NB4 (cell line): ENCODE measurements around the gene SYNDIG1.

Experiments used
- DNase-seq: peaks from one replicate; pipeline ENCODE4 v3.0.0; 2010; ENCODE audit warnings: low read depth
- H3K4me3 ChIP-seq: one replicate; pipeline ENCODE4 v1.5.1; 2011; ENCODE audit warnings: mild to moderate bottlenecking, low read depth, low read length, moderate library complexity
- CTCF ChIP-seq: IDR thresholded peaks from one replicate; pipeline ENCODE4 v1.5.1; 2012; ENCODE audit warnings: low read depth, low read length
- MYC ChIP-seq: IDR thresholded peaks from 2 replicates; pipeline ENCODE4 v1.6.1; 2011; ENCODE audit warnings: low read depth, low read length
- POLR2A ChIP-seq: IDR thresholded peaks from 2 replicates; pipeline ENCODE4 v1.6.1; 2011; ENCODE audit warnings: mild to moderate bottlenecking; ENCODE audit not compliant: insufficient read length; ENCODE audit errors: extremely low read depth
- TF ChIP-seq, protein P1 (sequence below): IDR thresholded peaks from 2 replicates; pipeline ENCODE4 v1.6.1; 2011; ENCODE audit warnings: low read depth, low read length

The SYNDIG1 gene

DNA sequence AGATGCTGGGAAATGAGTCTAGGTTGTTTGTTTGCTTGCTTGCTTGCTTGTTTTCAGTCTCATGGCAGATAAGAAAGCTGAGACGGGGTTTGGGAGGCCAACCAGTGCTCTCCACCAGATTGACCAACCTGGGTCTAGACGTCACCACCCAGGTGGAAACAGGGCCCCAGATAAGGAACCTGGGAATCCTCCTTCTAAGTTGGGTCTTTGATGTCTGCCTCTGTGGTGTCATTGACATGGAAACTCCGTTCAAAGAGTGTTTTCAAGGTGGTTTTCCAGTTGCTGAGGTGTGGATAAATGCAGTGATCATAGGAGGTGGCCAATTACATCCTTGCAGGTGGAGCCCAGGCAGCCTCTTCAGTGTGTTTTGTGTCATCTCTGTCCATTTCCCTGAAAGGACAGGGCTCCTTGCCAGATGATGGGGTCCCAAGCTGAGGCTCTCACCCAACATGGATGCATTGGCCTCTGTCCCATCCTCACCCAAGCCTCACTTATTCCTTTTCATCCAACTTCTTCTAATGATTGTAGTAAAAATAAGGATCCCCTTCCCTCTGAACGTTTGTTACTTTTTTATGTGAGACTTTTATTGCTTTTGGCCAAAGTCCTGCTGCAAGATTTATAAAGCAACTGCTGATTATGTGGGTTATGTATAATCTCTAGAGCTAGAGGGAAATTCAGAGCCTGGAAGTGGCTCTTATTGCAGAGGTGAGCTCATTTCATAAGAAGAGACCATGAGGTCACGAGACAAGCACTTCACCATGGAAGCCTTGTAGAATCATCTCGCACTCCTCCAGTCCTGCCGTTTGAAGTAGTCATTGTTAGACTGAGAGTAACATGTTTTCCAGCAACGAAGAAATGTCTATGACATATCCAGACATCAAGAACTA lies 32.0 kb upstream of the SYNDIG1 start:
- DNase-seq, result no peak
- H3K4me3 ChIP-seq, result no peak overlapping the region
- no peak for TF ChIP-seq CTCF
- no peak for TF ChIP-seq POLR2A
- no peak for TF ChIP-seq MYC

GRCh38 chr20:24438331-24438730 lies 31.1 kb upstream of the SYNDIG1 start:
- TF ChIP-seq POLR2A (no peak), CTCF (no peak), MYC (no peak)
- TF ChIP-seq, protein P1, sequence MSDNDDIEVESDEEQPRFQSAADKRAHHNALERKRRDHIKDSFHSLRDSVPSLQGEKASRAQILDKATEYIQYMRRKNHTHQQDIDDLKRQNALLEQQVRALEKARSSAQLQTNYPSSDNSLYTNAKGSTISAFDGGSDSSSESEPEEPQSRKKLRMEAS, result no peak
- no peak overlapping the region for H3K4me3 ChIP-seq
- no peak for DNase-seq

- DNase-seq, result no peak
- H3K4me3 ChIP-seq, result no peak overlapping the region
- TF ChIP-seq CTCF (no peak), MYC (no peak), POLR2A (no peak)
- TF ChIP-seq, protein P1, result no peak
These were observed 29.6 kb upstream of the SYNDIG1 start for GRCh38 chr20:24439737-24440387.

- no peak for DNase-seq
- no peak overlapping the region for H3K4me3 ChIP-seq
- TF ChIP-seq MYC (no peak), CTCF (no peak)
- TF ChIP-seq, protein P1, result no peak
These were observed 27.8 kb upstream of the SYNDIG1 start for GRCh38 chr20:24441661-24442060.

- DNase-seq, result no peak
- no peak for TF ChIP-seq CTCF
- TF ChIP-seq MYC, result no peak
- TF ChIP-seq, protein P1, result no peak
- no peak for TF ChIP-seq POLR2A
- no peak overlapping the region for H3K4me3 ChIP-seq
These were observed 26.5 kb upstream of the SYNDIG1 start for GRCh38 chr20:24442909-24443308.
